Measurements from ENCODE around the gene PSMD7. TPM values are rescaled to one million over a fixed set of nuclear protein-coding genes. Genes with fewer than 3 reads are reported as not detected.
"Not testable (repeated sequence)": the region's sequence is repeated elsewhere in the genome, so short reads cannot be mapped to it uniquely, and the experiment has no call there.

PSMD7 gene
- total RNA-seq, 1 donor, result 76.9 TPM

- DNase-seq (ENCODE audit: low read depth), result no peak
- no peak overlapping the region for H3K4me3 ChIP-seq (ENCODE audit: low read depth, low read length)
- no peak for TF ChIP-seq CTCF (IDR thresholded peaks at IDR 0.05; ENCODE audit: insufficient read depth, low read depth, low read length)
These were observed 18.4 kb downstream of the PSMD7 start for GRCh38 chr16:74315059-74315458.

- DNase-seq (ENCODE audit: low read depth), result no peak
- no peak overlapping the region for H3K4me3 ChIP-seq (ENCODE audit: low read depth, low read length)
- no peak for TF ChIP-seq CTCF (IDR thresholded peaks at IDR 0.05; ENCODE audit: insufficient read depth, low read depth, low read length)
These were observed 24.1 kb downstream of the PSMD7 start for GRCh38 chr16:74320707-74321106.

GRCh38 chr16:74321356-74321755 is 24.7 kb downstream of the PSMD7 start:
- TF ChIP-seq CTCF (IDR thresholded peaks at IDR 0.05; ENCODE audit: insufficient read depth, low read depth, low read length), result no peak
- H3K4me3 ChIP-seq (ENCODE audit: low read depth, low read length), result no peak overlapping the region
- no peak for DNase-seq (ENCODE audit: low read depth)

- no peak overlapping the region for H3K4me3 ChIP-seq (ENCODE audit: low read depth, low read length)
- no peak for DNase-seq (ENCODE audit: low read depth)
- no peak for TF ChIP-seq CTCF (IDR thresholded peaks at IDR 0.05; ENCODE audit: insufficient read depth, low read depth, low read length)
These were observed 25.7 kb downstream of the PSMD7 start for GRCh38 chr16:74322301-74322710.

- not testable (repeated sequence) for DNase-seq (ENCODE audit: low read depth); H3K4me3 ChIP-seq (ENCODE audit: low read depth, low read length)
These were observed 28.2 kb downstream of the PSMD7 start for GRCh38 chr16:74324777-74325176.

GRCh38 chr16:74325641-74326040 is 29.0 kb downstream of the PSMD7 start:
- no peak for DNase-seq (ENCODE audit: low read depth)
- no peak for TF ChIP-seq CTCF (IDR thresholded peaks at IDR 0.05; ENCODE audit: insufficient read depth, low read depth, low read length)
- H3K4me3 ChIP-seq (ENCODE audit: low read depth, low read length), result no peak overlapping the region

- not testable (repeated sequence) for H3K4me3 ChIP-seq (ENCODE audit: low read depth, low read length); DNase-seq (ENCODE audit: low read depth)
These were observed 31.7 kb downstream of the PSMD7 start for GRCh38 chr16:74328346-74328745.

GRCh38 chr16:74332469-74332868 is 35.9 kb downstream of the PSMD7 start:
- not testable (repeated sequence) for DNase-seq (ENCODE audit: low read depth)

GRCh38 chr16:74337506-74337905 is 40.9 kb downstream of the PSMD7 start:
- not testable (repeated sequence) for DNase-seq (ENCODE audit: low read depth); H3K4me3 ChIP-seq (ENCODE audit: low read depth, low read length)

More at GRCh38 chr16:74332469-74332868, 35.9 kb downstream of the PSMD7 start:
- not testable (repeated sequence) for H3K4me3 ChIP-seq (ENCODE audit: low read depth, low read length)

GRCh38 chr16:74339226-74339625 is 42.6 kb downstream of the PSMD7 start:
- not testable (repeated sequence) for DNase-seq (ENCODE audit: low read depth)

GRCh38 chr16:74353038-74353437 is 56.4 kb downstream of the PSMD7 start:
- DNase-seq (ENCODE audit: low read depth); H3K4me3 ChIP-seq (ENCODE audit: low read depth, low read length): not testable (repeated sequence)

More at GRCh38 chr16:74339226-74339625, 42.6 kb downstream of the PSMD7 start:
- not testable (repeated sequence) for H3K4me3 ChIP-seq (ENCODE audit: low read depth, low read length)

Data from fibroblast of villous mesenchyme (primary cell).